ENCODE results near the gene EIF3D.
A peak's percentile ranks its signal among the peaks of the same experiment; 100 is the strongest.
"Not testable (repeated sequence)": the region's sequence is repeated elsewhere in the genome, so short reads cannot be mapped to it uniquely, and the experiment has no call there.

EIF3D gene

DNA sequence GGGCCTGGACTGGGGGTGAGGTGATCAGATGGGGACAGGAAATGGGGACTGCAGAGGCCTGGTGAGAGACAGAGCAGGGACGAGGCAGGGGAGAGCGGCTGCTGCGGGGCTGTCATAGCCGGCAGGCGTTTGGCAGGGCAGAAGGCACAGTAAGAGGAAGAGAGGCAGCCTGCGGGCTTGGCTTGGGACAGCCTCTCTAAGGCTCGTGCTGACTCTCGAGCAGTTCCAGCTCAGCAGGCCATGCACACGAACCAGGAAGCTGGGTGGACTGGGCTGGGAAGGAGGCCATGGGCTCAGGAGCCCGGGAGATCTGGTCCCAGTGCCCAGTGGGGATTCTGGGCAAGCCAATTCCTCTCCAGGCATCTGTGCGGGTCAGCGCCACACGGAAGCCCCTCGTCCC lies 19.6 kb upstream of the EIF3D start:
- no peak for DNase-seq

DNA sequence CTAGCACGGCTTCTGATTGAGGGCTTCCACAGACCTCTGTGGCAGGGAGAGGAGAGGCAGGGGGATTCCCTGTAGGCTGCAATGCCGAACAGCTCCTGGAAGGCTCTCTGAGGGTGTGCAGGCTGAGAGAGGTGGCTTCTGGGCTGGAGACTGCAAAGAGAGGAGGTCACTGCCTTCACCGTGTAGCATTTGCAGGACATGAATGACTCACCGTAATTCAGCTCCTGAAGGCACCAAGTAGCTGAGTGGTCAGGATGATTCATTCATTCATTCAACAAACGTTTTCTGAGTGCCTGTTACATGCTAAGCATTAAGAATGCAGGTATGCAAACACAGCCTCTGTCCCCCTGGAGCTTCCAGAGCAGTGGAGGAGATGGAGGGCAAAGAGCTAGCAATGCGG lies 18.0 kb upstream of the EIF3D start:
- peak; percentile 78 for DNase-seq

DNA sequence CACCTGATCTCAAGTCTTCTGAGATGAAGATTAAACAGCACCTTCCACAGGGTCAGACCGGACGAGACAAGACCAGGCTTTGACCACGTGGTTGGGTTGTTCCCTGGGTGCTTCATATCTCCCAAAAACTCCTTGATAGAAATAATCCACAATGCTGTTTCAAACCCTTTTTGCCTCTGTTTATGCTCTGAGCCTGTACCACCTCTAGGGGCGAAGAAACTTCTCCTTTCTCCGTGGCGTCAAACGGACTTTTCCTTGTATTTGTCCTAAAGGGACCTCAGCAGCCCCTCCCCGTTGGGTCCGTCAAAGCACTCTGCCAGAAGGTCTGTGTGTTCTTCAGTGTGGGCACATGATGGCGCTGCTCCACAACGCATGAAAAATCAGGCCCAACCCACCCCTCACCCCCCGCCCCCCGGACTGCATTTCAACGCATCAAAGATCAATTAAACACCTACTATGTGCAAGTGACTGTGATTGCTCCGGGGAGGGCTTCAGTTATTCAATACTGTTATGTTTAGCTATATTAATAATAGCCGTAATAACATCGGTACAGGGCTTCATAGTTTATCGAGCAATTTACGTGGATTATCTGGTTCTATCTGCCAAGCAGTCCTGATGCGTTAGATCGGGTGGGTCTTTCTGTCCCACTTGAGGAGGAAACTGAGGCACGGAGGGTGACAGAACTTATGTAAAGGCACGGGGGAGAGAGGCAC lies 17.3 kb upstream of the EIF3D start:
- peak; percentile 64 for DNase-seq

DNA sequence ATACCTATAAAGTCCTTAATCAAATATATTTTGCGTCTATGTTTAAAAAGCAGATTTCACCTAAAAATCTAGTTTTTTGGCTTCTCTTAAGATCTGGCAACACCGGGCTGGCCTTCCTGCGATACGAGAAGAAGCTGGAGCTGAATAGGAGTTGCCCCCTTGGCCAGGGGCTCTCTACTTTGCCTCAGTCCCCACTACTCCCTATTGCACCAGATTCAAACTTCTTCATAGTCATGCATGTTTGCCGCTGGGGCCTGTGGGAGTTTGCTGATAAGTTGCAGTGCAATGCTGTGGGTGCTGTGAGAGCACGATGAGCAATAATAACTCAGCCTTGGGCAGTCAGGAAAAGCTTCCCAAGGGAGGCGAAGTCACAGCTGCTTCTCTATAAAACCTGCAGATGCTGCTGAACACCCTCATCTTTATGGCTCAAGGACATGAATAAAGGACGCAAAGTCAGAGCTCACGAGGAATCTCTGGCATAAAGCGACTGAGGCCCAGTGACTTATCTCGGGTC lies 15.2 kb upstream of the EIF3D start:
- peak; percentile 56 for DNase-seq

DNA sequence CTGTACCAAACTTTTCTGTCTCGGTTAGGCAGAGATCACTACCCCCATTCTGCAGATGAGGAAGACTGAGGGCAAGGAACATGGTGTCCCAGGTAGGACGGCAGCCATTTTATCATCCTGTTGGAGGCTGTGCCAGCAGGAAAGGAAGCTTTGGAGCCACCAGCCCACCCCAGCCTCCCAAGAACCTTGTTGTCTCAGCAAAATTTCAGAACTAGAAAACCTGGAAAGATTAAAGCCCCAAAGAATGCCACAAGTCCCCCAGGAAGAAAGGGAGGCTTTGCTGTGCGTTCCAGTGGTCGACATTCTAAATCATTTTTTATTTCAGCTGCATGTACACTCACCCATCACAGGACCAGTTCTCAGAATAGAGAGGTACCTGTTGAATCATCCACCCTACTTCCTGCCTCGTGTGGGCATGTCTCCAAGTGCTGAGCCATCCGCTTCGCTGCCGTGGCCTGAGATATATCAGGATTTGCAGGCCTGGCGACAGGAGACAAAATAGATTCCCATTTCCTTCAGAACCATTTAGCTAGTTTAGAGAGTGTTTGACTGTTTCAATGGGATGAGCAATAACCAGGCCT lies 13.0 kb upstream of the EIF3D start:
- DNase-seq: peak; percentile 98

DNA sequence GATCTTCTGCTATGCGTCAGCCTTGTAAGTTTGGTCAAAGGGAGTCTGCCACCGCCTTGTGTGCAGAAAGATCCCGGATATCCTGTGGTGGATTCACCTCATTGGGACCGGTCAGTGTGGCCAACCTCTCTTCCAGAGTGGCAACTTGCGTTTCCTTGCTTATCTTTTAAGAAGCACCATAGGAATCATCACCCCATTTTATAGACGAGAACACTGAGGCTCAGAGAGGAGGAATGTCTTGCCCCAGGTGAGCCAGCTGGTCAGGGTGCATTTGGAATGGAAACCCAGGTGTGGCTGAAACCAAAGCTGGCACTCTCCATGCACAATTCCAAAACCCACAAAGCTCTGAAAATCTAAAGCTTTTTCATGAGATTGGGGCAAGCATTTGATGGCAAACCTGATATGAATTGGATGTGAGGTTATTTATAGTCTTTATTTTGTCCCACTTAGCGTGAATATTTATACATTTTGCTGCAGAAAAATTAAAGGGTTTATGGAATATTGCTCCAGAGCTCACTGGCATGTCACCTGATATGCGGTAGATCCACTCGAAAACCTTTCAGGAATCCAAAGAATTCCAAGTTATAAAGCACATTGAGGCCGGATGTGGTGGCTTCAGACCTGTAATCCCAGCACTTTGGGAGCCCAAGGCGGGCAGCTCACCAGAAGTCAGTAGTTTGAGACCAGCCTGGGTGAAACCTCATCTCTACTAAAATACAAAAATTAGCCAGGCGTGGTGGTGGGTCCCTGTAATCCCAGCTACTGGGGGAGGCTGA lies 12.1 kb upstream of the EIF3D start:
- peak; percentile 73 for DNase-seq

DNA sequence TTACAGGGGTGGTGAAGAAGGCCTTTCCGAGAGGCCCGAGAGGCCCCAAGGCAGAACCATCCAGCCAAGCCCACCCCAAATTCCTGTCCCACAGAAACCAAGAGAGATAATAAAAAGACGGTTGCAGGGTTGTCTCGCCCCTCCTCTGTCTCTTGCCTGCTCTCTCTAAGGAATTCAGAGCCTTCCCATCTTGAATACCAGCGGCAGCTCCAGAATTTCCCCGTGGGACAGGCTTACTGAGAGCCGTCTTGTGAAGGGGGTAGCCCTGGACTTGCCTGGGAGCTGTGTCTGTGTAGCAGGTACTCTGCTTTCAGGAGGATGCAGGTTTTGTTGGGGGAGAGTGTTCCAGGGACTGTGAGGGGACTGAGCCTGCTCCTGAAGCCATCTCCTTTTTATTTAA lies 9.6 kb upstream of the EIF3D start:
- peak; percentile 30 for DNase-seq

DNA sequence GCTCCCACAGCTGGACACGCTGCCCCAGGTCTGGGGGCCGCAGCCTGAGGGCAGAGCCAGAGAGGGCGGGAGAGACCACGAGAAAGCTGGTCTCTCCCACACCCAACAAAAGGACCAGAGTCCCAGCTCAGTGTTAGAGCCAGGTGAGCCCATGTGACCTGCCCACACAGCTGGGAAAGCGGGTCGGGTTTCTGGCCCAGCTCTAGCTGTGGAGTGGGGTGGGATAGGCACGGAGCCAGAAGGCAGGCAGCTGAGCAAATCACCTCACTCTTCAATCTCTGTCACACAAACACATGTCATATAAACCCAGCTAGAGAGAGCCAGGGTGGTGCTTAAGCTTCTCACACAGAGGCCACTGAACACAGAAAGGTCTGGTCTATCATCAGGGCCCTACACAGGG lies 7.8 kb upstream of the EIF3D start:
- no peak for DNase-seq

DNA sequence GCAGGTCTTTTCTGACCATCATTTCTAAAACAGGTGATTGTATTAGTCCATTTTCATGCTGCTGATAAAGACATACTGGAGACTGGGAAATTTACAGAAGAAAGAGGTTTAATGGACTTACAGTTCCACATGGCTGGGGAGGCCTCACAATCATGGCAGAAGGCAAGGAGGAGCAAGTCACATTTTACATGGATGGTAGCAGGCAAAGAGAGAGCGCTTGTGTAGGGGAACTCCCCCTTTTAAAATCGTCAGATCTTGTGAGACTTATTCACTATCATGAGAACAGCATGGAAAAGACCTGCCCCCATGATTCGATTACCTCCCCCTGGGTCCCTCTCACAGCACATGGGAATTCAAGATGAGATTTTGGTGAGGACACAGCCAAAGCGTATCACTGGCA lies 4.4 kb upstream of the EIF3D start:
- DNase-seq: not testable (repeated sequence)

DNA sequence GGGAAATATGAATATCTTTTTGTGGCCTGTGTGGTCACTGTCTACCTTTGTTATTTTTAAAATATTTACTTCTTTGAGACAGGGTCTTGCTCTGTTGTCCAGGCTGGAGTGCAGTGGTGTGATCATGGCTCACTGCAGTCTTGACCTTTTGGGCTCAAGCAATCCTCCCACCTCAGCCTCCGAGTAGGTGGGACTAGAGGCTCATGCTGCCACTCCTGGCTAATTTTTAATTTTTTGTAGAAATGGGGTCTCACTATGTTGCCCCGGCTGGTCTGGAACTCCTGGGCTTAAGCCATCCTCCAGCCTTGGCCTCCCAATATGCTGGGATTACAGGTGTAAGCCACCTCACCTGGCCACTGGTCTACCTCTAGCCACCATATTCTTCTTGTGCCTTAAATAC lies 3.5 kb upstream of the EIF3D start:
- no peak for DNase-seq

DNA sequence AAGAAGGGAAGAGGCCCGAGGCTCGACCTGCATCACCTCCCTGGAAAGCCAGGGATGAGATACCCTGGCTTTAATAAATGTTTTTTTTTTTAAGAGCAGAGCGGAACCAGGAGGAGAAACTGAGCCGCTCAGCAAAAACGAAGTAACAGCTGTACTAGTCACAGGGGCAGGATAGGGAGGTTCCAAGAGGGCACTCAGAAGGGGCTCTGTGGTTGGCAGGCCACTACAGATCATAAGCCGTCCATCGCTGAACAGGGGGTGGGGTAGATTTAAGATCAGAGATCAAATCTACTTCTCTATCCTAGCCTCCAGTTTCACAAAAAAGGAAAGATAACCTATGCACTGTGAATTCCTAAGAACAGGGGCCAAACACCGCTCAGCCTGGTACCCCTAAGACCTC lies 625 bp downstream of the EIF3D start:
- DNase-seq: no peak

DNA sequence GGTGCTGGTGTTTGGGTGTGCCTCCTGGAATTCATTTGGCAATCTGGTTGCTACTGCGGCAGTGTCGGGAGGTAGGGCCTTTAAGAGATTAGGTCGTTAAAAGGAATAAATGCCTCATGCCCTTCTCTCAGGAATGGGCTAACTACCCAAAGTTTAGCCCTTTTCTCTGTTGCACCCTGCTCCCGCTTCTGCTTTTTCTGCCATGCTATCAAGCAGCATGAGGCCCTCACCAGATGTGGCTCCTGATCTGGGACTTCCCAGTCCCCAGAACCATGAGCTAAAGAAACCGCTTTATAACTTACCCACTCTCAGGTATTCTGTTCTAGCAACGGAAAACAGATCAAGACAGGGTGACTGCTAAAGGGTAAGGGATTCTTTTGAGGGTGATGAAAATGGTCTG lies 6.3 kb downstream of the EIF3D start:
- no peak for DNase-seq

DNA sequence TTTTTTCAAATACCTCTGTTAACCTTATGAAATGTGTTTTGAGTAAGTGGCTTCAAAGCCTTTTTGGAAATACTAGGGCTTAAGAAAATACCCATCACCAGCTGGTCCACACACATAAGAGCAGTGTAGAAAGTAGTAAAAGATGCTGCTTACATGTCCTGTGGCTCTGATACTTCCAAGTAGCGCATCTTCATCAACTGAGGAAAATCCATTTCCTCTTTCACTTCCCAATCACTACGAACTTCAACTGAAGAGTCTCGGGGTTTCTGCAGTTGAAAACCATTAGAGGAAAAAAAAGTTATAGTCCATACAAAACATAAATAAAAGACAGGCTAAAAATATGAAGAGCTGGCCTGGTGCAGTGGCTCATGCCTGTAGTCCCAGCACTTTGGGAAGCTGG lies 8.5 kb downstream of the EIF3D start:
- DNase-seq: no peak

DNA sequence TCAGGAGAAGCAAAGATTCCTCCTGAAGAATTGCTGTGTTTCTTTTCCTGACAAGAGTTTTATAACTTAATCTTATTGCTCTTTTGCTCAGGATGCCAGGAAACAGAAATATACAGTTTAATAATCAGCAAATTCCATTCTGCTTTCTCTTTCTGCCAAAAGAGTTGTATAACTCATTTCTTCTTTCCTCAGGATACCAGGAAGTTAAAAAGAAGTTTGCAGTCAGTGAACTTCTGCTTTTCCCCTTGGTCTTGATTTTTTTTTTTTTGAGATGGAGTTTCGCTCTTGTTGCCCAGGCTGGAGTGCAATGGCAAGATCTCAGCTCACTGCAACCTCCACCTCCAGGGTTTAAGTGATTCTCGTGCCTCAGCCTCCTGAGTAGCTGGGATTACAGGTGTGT lies 9.1 kb downstream of the EIF3D start:
- DNase-seq: not testable (repeated sequence)

DNA sequence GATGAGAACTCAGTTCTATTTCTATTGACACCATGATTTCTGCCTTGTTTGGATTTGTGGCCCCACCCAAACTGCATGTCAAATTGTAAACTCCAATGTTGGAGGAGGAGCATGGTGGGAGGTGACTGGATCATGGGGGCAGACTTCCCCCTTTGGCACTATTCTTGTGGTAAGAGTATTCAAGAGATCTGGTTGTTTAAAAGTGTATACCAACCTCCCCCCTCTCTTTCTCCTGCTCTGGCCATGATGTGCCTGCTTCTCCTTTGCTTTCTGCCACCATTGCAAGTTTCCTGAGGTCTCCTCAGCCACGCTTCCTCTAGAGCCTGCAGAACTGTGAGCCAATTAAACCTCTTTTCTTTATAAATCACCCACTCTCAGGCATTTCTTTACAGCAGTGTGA lies 14.2 kb downstream of the EIF3D start:
- no peak for DNase-seq

DNA sequence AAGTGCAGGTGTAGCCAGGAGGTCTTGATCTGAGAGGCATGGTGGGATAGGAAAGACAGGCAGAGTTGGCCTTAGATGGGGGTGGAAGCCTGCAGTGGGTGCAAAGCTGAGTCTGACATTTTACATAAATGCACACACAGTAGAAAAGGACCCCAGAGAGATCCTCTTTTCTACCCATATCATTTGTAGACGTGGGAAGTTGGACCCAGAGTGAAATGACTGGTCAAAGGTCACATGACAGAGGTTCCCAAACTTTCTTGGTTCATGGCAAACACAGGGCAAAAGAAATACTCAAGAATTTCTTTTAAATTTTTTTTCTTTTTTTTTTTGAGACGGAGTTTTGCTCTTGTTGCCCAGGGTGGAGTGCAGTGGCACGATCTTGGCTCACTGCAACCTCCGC lies 16.0 kb downstream of the EIF3D start:
- no peak for DNase-seq

DNA sequence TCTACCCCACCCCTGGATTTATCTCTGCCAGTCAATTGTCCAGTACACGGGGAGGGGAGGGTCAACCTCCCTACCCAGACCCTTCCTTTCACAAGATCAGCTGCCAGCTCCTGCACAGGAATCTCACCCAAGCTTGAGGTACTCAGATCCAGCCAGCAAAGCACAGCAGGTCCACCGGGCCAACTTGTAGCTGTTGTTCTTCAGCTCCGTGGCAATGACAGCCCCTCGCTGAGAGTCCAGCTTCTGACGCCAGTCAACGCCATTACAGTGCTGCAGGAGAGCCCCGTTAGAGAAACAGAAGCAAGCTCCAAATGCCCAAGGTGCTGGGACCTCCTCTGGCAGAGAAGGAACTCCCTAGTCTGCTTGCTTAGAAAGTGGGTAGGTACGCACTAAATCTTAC lies 16.6 kb downstream of the EIF3D start:
- no peak for DNase-seq

DNA sequence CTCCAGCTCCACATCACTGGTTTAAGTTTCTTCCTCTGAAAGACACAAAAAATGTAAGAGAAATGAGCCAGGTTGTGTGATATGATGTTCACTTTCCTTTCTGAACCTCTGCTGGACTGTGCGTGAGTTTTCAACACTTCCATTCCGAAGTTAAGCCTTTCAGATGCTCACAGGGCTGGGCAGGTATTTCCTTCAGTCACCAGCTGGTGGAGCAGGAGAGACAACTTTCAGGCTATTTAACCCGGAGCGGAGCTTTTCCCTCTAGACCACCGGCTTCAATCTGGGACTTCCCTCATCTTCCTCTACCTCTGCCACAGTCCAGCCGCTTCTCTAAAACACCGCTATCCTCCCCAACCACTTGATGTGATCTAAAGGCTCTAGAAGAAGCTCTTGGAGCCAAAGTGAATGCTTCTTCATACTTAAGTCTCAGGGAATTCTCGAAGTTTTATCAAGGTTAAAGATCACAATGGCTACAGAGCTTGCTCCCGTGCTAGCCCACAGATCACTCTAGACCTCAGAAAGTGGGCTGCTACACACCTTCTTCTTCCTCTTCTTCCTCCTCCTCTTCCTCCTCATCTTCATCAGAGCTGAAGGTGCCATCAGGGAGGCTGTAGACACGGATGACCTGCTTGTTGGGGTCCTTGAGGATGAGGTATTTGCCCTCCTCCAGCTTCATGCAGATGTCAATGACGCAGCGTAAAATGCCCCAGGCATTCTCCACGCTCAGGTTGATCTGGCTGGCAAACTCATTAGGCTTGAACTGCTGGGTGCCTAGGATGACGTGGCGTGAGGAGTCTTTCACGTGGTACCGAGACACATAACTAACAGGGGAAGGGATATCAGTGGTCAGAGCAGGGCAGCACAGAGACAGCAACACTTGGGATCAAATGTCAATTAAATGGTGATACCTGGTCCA lies 17.7 kb downstream of the EIF3D start:
- DNase-seq: peak; percentile 57

DNA sequence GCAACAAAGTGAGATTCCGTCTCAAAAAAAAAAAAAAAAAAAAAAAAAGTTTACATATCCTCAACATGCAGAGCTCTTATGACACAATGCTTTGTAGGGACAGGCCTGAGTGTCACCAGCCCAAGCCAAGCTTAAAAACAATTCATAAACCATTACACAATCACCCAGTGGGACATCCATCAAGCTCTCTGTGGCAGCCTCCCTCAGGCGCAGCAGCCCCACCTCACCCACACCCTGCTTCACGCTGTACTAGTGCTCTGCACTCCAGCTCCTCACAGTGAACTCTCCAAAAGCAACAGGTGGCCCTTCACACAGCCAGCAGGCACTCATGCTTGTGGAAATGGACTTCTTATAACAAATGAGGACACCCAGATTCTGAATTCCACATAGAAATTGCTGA lies 18.6 kb downstream of the EIF3D start:
- no peak for DNase-seq

DNA sequence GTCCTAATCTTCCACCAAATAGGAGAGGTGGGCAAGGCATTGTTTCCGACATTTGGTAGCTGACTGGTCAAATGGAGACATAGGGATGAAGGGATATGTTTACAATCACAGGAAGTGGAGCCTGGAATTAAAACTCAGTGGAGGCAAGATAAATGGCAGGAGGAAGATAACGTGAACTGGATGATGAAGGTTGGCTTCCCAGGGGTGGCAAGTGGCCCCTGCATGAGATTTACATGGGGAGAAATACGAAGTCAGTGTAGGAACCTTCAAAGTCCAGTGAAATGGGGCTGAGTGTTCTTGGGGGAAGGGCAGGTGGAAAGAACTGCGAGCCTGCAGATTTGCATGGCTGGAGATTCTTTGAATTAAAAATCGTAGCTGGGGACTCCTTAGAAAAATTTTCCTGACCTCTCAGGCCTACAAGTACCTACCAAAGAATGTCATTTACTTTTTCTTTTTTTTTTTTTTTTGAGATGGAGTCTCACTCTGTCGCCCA lies 21.4 kb downstream of the EIF3D start:
- DNase-seq: no peak

DNA sequence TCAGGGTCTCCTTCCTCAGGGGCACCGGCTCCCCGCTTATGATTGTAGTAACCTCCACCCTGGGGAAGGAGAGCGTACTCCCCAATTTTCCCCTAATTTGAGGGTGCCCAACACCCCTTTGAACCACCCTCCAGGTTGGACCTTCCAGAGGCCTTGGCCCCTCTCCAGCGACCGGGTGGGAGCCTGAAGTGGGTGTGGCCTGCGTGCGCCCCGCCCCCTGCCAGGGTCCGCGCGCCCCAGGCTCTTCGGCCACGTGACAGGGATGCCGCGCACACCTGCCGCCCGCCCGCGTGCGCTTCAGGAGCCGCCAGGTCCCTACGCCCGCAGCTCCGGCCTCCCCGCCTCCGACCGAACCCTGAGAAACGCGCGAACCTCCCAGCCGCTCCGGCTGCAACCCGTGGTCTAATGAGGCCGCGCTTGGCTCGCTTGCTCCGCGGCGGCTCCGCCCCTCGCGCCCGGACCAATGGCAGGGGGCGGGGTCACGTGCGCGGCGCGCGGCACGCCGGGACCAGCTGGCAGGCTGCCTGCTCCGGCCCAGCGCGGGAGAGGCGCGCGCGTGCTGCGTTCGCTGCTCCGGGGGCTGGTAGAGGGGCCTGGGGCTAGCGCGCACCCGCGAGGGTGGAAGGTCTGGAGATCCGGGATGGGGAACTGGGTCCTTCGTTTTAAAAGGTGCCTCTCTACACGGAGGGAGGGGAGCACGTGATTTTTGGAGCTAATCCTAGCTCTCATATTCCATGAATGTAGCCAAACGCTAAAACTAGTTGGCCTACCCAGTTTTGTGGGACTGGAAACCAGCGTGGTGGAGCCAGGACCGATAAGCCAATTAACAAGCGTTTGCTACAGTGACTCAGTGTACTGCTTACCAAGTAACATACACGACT lies 22.1 kb downstream of the EIF3D start, which contains the start of gene FOXRED2:
Gene FOXRED2, minus strand, starts transcription at position 404 of the 881 bp plus-strand sequence. CDS start 618 bp downstream, outside the sequence.
- peak; percentile 76 for DNase-seq

Measured in fibroblast of upper back skin (primary cell).